GM18519 (cell line): Measurements from ENCODE around the gene GPR55.
A peak's percentile ranks its signal among the peaks of the same experiment; 100 is the strongest.
"Not testable (repeated sequence)": the region's sequence is repeated elsewhere in the genome, so short reads cannot be mapped to it uniquely, and the experiment has no call there.

Experiments
- ATAC-seq: cut with Tn5 transposase; IDR thresholded peaks from one replicate; pipeline ENCODE4 v1.9.1; 2021; ENCODE audit warnings: mild to moderate bottlenecking, moderate library complexity; ENCODE audit not compliant: unreplicated experiment, low FRiP score

The GPR55 gene, protein sequence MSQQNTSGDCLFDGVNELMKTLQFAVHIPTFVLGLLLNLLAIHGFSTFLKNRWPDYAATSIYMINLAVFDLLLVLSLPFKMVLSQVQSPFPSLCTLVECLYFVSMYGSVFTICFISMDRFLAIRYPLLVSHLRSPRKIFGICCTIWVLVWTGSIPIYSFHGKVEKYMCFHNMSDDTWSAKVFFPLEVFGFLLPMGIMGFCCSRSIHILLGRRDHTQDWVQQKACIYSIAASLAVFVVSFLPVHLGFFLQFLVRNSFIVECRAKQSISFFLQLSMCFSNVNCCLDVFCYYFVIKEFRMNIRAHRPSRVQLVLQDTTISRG

DNA sequence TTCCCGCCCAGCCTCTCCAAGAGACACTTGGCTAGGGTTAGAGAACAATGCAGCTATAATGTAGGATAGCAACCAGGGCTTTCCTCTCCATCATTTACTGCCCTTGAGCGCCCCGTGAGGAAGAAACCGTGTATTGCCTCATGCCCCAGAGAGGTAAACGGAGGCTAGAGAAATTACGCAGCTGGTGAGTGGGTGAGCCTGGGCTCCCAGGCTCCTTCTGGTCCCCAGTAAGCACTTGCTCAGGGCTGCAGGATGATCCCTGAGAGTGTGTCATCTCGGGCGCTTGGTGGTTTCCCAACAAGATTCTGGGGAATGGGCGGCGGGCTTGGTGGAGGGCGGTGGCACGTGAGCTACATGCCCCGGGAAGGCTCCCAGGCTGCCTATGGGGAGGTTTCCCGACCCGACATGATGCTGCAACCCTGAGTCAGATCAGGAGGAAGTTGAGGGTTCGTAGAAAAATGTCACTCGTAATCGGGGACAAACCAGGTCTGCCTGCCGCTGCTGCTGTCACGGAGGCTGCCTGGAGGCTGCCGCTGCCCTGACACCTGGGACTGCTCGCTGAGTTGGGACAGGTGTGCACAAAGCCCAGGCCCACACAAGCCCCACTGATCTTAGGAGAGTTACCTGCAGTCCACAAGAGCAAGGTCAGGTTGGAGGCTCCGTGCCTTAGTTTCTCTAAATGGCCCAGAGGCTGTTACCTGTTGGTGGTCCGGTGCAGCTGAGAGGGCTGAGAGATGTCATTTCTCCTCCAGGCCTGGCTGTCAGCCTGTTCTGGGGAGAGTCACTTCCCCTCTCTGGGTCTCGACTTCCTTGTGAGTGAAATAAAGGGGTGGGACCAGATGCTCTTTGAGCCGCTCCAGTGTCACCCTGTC, at the start of gene GPR55:
Gene GPR55 (minus strand): TSS at position 773 of the 872 bp plus-strand sequence. CDS start 14,280 bp downstream, outside the sequence.
- ATAC-seq: no peak

DNA sequence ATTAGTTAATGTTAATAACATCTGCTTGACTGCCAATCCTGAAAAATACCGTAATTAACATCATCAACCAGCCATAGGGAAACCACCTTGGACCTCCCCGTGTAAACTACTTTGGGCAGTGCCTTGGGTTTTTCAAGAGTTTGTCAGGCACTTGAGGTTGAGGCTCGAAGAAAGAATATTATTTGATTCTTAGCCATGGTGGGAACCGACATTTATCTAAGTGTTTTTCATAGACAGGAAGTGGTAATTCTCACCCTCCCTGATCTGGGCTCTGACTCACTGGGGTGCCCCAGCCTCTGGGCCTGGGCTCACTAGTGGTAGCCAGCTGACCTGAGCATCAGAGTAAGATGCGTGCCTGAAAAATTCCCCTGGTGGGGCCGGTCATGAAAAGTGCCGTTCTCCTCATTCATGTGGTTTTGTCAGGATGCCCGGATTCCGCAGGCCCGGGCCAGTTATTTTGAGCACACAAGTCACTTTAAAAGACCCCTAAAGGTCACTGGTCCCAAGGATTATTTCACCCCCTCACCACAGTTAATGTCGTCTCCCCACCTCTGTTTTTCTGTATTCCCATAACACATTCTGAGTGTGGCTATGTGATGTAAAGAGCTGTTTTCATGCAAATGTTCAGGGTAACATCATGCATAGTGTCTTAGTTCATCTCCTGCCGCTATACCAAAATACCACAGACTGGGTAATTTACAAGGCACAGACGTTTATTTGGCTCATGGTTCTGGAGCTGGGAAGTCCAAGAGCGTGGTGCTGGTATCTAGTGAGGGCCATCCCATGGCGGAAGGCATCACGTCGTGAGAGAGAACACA, 49.3 kb upstream of the GPR55 start:
- peak; percentile 54 for ATAC-seq

DNA sequence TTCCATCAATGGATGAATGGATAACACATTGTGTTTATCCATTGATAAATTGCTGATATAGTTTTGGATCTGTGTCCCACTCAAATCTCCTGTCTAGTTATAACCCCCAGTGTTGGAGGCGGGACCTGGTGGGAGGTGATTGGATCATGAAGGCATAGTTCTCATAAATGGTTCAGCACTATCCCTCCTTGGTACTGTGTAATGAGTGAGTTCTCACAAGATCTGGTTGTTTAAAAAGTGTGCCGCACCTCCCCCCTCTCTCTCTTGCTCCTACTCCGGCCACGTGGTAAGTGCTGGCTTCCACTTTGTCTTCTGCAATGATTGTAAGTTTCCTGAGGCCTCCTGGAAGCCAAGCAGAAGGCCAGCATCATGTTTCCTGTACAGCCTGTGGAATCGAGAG, 47.0 kb upstream of the GPR55 start:
- ATAC-seq: no peak

DNA sequence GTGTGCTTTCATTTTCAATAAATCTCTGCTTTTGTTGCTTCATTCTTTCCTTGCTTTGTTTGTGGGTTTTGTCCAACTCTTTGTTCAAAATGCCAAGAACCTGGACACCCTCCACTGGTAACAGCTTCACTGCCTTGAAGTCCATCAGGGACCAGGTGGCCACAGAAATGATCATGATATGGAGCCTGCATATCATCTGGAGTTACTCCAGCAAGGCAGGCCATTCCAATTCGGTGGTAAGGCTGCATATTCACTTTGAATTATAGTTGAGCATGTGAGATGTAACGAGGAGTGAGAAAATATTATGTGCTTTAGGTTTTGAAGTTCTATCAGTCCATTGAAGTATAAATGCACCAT, 44.6 kb upstream of the GPR55 start:
- ATAC-seq: no peak

DNA sequence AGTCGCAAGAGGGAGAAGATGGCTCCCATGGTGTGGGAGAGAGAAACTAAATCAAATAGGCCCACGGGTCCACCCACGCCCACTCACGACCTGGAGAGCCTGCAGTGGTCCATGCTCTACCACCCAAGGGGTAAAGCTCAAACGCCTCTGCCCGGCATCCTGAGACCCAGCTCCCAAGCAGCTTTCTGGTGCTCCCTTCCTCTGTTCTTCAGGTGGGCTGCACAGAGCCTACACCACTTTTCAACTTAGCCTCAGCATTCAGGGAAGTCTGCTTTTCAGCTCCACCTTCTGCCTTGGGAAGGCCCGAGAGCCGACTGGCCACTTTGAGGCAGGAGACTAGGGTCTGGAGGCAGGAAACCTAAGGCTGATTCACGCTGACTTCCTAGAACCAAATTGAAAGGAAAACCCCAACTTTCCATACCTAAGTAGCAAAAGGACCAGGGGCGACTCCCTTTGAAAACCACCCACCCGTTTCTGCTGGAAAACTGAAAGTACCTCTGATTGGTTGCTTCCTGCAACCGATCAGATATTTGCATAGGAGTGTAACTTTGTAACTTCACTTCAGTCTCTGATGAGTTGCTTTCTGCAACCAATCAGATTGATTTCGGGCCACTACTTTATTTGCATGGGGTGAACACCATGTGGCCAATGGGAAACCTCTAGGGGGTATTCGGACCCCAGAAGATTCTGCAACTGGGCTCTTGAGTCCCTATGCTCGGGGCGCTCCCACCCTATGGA, 44.0 kb upstream of the GPR55 start:
- no peak for ATAC-seq

DNA sequence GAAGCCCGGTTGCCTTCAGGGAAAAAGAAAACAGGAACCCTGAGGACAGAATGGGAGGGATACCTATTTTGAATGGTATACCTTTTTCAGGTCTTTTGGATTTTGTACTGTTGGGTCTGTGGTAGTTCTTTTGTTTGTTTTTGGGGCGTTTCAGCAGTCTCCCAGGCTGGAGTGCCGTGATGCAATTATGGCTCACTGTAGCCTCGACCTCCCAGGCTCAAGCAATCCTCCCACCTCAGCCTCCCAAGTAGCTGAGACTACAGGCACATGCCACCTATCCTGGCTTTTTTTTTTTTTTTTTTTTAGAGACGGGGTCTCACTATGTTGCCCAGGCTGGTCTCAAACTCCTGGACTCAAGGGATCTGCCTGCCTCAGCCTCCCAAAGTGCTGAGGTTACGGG, 43.3 kb upstream of the GPR55 start:
- not testable (repeated sequence) for ATAC-seq

DNA sequence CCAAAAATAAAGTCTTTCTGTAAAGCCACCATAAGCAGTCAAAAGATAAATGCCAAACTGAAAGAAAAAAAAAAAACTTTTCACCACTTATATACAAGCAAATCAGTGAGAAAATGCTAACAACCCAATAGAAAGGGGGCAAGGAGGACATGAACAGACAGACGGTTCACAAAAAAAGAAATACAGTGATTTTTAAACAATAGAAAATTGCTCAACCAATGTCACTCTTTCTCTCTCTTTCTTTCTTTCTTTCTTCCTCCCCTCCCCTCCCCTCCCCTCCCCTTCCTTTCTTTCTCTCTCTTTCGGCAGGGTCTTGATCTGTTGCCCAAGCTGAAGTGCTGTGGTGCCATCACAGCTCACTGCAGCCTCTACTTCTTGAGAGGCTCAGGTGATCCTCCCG, 42.1 kb upstream of the GPR55 start:
- no peak for ATAC-seq

DNA sequence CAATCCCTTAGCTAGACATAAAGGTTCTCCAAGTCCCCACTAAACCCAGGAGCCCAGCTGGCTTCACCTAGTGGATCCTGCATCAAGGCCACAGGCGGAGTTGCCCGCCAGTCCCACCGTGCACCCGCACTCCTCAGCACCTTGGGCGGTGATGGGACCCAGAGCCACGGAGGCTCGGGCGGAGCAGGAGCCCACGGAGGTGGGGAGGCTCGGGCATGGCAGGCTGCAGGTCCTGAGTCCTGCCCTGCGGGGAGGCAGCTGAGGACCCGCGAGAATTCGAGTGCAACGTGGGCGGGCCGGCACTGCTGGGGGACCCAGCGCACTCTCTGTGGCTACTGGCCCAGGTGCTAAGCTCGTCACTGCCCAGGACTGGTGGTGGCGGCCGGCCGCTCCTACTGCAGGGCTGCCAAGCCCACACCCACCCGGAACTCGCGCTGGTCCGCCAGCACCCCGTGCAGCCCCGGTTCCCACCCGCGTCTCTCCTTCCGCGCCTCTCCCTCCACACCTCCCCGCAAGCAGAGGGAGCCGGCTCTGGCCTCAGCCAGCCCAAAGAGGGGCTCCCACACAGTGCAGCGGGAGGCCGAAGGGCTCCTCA, 39.2 kb upstream of the GPR55 start:
- no peak for ATAC-seq

DNA sequence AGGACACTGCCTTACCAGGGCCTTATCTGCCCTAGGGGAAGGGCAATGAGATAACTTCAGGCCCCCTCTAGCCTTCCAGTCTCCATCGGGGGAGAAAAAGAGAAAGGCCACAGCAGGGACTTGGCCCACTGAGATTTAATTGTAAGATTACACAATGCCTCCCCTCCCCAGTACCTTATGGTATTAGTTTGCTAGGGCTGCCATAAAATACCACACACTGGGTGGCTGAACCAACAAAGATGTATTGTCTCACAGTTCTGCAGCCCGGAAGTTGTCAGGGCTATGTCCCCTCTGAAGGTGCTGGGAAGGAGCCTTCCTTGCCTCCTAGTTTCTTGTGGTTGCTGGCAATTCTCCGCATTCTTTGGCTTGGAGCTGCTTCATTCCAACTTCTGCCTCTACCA, 36.0 kb upstream of the GPR55 start:
- no peak for ATAC-seq

DNA sequence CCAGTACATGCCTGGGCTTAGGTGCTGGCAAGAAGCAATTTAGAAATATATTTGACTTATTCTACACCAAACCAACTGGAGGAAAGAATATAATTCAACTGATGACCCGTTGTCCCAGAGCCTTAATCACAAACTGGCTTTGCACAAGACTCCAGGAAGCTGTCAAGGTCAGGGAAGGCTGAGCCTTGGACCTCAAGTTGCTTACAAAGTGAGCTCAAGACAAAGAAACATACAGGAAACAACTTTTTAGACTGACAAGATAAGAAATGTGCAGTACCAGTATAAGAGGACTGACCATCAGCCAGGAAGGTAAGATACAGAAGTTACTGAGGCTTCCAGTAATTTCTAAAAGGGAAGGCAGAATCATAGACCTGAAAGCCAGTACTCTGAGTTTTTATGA, 35.0 kb upstream of the GPR55 start:
- ATAC-seq: no peak

DNA sequence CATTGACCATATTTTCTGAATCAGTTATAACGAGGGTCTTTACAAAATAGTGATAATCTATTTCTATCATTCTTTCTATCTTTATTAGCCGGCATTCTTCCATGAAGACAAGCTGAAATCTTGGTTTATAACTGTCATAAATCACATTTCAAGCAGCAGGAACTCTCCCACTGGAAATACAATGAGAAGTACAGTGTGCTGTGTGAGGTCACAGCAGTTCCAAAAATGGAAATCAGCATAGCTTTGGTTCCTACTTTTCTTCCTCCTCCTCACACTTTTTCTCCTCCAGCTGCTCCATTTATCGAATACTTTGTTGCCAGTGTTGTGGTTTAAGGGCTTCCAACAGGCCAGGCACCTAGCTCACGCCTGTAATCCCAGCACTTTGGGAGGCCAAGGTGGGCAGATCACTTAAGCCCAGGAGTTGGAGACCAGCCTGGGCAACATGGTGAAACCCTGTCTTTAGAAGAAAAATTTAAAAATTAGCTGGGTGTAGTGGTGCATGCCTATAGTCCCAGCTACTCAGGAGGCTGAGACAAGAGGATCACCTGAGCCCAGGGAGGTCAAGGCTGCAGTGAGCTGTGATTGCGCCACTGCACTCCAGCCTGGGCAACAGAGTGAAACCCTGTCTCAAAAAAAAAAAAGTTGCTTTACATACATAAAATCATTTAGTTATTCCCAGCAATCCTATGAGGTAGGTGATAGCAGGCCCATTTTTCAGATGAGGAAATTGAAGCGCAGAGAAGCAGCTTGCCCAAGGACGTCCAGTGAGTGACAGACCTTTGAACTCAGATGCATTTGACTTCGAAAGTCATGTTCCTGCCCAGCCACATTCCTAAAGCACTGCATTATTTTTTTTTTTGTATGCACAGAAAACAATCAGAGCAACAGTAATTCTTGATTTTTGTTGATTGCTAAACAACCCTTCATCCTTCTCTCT, 34.0 kb upstream of the GPR55 start:
- no peak for ATAC-seq

DNA sequence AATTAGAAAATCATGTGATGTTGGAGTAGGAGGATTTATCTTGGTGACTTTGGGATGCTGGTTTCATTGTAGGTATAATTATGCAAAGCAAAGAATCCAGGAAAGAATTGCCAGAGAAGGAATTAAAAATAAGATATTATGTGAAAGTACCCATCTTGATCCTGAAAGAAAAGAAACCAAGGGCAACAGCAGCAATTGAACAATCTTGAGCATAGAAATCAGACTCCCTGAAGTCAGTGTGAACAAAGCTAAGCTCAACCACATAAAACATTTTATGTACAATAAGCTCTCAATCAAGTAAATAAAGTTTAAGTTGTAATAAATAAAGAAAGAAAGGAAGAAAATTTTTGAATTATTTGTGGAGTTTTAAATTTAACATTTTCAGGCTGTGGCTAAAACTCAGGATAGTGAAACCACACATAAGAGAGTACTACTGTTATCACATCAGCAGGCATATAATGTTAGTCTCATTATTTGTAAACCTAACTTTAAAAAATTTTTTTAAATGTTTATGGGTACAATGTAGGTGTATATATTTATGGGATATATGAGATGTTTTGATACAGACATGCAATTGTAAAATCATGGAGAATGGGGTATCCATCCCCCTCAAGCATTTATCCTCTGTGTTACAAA, 32.8 kb upstream of the GPR55 start:
- ATAC-seq: no peak

DNA sequence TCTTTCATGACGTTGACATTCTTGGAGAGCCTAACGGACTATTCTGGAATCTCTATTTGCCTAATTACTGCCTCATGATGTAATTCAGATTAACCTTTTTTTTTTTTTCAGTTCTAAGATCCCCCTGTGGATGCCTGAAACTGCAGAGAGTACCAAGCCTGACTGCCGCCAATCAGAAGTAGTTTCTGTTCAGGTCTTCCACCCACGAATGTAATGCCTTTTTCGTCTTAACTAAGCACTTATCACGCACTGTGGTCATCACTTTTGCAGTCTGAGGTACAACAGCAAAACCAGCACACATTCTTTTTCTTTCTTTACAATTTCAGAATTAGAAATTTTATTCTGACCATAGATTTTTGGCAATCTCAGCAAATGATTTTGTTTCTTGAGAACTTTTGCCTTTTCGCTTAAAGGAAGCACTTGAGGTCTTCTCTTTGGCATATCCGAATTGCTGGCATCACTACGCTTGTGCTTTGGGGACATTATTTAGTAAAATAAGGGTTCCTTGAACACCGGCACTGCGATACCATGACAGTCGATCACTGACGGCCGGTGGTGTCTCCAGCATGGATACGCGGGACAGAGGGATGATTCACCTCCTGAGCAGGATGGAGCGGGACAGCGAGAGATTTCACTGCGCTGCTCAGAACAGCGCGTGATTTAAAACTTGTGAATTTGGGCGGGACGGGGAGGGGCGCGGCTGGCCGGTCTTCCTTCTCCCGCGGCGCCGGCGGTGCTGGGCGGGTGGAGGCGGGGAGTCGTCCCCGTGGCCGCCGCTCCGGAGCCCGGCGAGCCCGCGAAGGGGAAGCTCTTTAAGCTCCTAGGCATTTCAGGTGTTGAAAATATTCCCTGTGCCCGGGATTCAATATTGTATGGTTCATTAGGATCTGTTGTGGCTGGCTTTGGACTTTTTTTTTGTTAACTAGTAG, 32.0 kb upstream of the GPR55 start:
- peak; percentile 66 for ATAC-seq

DNA sequence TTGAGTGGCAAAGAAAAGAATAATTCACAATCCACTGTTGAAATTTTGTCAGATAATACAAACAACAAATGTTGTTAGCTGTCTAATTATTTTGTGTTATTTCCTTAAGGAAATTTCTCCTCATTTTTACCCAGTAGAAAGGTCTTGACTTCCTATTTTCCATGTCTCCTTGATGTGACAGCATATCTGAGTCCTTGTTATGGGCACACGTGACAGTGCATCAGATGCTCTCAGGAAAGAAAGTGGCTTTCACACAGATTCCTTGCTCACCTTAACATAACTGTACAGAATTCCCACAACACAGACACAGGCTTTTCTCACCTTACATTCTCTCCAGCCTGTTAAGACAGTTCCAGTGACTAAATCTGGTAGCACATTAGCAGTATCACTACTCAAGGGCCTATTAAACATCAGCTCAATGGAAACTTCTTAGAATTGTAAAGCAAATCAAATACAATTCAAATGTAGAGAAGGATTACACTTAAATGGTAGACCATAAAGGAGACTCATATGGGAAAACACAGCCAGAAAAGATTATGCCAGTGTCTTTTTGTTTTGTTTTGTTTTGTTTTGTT, 30.2 kb upstream of the GPR55 start:
- no peak for ATAC-seq

DNA sequence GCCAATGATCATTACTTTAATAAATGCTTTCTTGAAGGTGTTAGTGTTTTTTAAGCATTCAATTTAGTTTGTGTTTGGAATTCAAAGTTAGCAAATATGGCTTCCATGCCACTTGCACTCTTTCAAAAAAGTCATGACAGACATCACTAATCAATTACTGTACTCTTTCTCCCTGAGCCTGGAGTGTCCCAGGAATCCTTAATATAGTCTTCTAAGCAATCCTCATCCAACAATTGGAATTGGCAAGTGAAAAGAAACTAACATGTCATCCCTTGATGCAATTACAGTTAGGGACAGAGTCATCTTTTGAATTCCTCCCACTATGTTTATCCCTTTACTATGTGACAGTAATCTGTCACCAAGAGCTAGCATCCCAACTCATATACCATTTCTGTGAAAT, 29.7 kb upstream of the GPR55 start:
- no peak for ATAC-seq

DNA sequence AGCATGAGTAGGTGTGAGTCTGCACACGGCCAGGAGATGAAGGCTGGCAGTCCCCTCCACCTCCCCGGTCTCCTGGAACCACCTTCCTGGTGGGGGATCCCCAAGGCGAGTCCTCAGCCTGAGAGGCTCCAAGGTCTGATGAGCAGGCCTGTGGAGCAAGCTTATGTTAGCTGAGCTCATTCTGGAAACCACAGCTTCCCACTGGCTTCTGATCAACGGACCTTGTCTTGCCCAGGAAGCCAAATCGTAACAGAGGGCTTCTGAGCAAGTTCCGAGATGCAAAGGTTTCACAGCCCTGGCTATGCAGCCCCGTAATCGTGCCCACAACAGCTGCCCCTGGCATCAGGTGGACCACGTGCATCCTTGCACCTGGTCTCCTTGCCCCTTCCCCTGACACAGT, 28.8 kb upstream of the GPR55 start:
- no peak for ATAC-seq
